ENCODE measurements around the gene CFTR.
"Not testable (repeated sequence)": the region's sequence is repeated elsewhere in the genome, so short reads cannot be mapped to it uniquely, and the experiment has no call there.

CFTR gene

GRCh38 chr7:117448655-117449054 is 31.2 kb upstream of the CFTR start:
- no peak overlapping the region for H3K27ac ChIP-seq
- H3K36me3 ChIP-seq = no peaks in the 10 kb centered on the region
- H3K27me3 ChIP-seq = no peaks in the 10 kb centered on the region
- no peaks in the 10 kb centered on the region for H3K4me1 ChIP-seq (ENCODE audit: control insufficient read depth in 1 of 2, insufficient read depth in 1 of 2, low read depth in 1 of 2, low read length in 1 of 2)
- H3K9me3 ChIP-seq = no peaks in the 10 kb centered on the region
- no peak overlapping the region for H3K4me3 ChIP-seq (ENCODE audit: low read depth in 1 of 2, low read length in 1 of 2)
- no peak for TF ChIP-seq CTCF (IDR thresholded peaks at IDR 0.05)

- no peak for TF ChIP-seq CTCF (IDR thresholded peaks at IDR 0.05)
These were observed 20.7 kb upstream of the CFTR start for GRCh38 chr7:117458977-117459583.

GRCh38 chr7:117459735-117460134 is 20.1 kb upstream of the CFTR start:
- no peak for TF ChIP-seq CTCF (IDR thresholded peaks at IDR 0.05)
- Histone ChIP-seq H3K27me3 (no peaks in the 10 kb centered on the region), H3K36me3 (no peaks in the 10 kb centered on the region), H3K4me1 (ENCODE audit: control insufficient read depth in 1 of 2, insufficient read depth in 1 of 2, low read depth in 1 of 2, low read length in 1 of 2) (no peaks in the 10 kb centered on the region), H3K27ac (no peak overlapping the region), H3K4me3 (ENCODE audit: low read depth in 1 of 2, low read length in 1 of 2) (no peak overlapping the region), H3K9me3 (no peaks in the 10 kb centered on the region)

More at GRCh38 chr7:117458977-117459583, 20.7 kb upstream of the CFTR start:
- no peaks in the 10 kb centered on the region for H3K9me3 ChIP-seq
- no peak overlapping the region for H3K27ac ChIP-seq
- H3K36me3 ChIP-seq = no peaks in the 10 kb centered on the region
- H3K27me3 ChIP-seq = no peaks in the 10 kb centered on the region
- no peaks in the 10 kb centered on the region for H3K4me1 ChIP-seq (ENCODE audit: control insufficient read depth in 1 of 2, insufficient read depth in 1 of 2, low read depth in 1 of 2, low read length in 1 of 2)
- H3K4me3 ChIP-seq (ENCODE audit: low read depth in 1 of 2, low read length in 1 of 2) = no peak overlapping the region

GRCh38 chr7:117460815-117461214 is 19.0 kb upstream of the CFTR start:
- H3K4me3 ChIP-seq (ENCODE audit: low read depth in 1 of 2, low read length in 1 of 2); H3K27ac ChIP-seq; H3K36me3 ChIP-seq; H3K27me3 ChIP-seq; H3K9me3 ChIP-seq; H3K4me1 ChIP-seq (ENCODE audit: control insufficient read depth in 1 of 2, insufficient read depth in 1 of 2, low read depth in 1 of 2, low read length in 1 of 2): not testable (repeated sequence)

- no peak for TF ChIP-seq CTCF (IDR thresholded peaks at IDR 0.05)
- H3K4me3 ChIP-seq (ENCODE audit: low read depth in 1 of 2, low read length in 1 of 2) = no peak overlapping the region
- H3K36me3 ChIP-seq = no peaks in the 10 kb centered on the region
- no peak overlapping the region for H3K27ac ChIP-seq
- H3K4me1 ChIP-seq (ENCODE audit: control insufficient read depth in 1 of 2, insufficient read depth in 1 of 2, low read depth in 1 of 2, low read length in 1 of 2) = no peaks in the 10 kb centered on the region
- H3K9me3 ChIP-seq = no peaks in the 10 kb centered on the region
- no peaks in the 10 kb centered on the region for H3K27me3 ChIP-seq
These were observed 11.7 kb upstream of the CFTR start for GRCh38 chr7:117468174-117468573.

- Histone ChIP-seq H3K27me3 (no peaks in the 10 kb centered on the region), H3K4me3 (ENCODE audit: low read depth in 1 of 2, low read length in 1 of 2) (no peak overlapping the region), H3K27ac (no peak overlapping the region), H3K4me1 (ENCODE audit: control insufficient read depth in 1 of 2, insufficient read depth in 1 of 2, low read depth in 1 of 2, low read length in 1 of 2) (no peaks in the 10 kb centered on the region), H3K36me3 (no peaks in the 10 kb centered on the region), H3K9me3 (no peaks in the 10 kb centered on the region)
- no peak for TF ChIP-seq CTCF (IDR thresholded peaks at IDR 0.05)
These were observed 9.0 kb upstream of the CFTR start for GRCh38 chr7:117470777-117471176.
